GM23338 (cell line): ENCODE results near the gene KRT6A. TPM values are rescaled to one million over a fixed set of nuclear protein-coding genes. Genes with fewer than 3 reads are reported as not detected.

Source experiments
- ATAC-seq: fragments of 200-7000 bp; cut with Tn5 transposase; 3 replicates; pipeline ENCODE4 v1.9.1; 2020
- DNase-seq: peaks from one replicate; pipeline ENCODE4 v3.0.0-alpha.2; 2015; ENCODE audit warnings: low spot score
- H2AFZ ChIP-seq: fragments of 200-600 bp; sonication (generic); 2 replicates; pipeline ENCODE4 v1.8.0; 2016; ENCODE audit warnings: antibody characterized with exemption, mild to moderate bottlenecking, moderate library complexity
- H3F3A ChIP-seq: fragments of 200-600 bp; sonication (generic); replicated peaks from 2 replicates; pipeline ENCODE4 v1.8.0; 2017; ENCODE audit warnings: antibody characterized with exemption, mixed run types, low read depth
- H3K27ac ChIP-seq: fragments of 200-600 bp; sonication (generic); 2 replicates; pipeline ENCODE4 v1.6.1; 2016; ENCODE audit warnings: low read depth
- H3K27me3 ChIP-seq: fragments of 200-600 bp; sonication (generic); 2 replicates; pipeline ENCODE4 v1.8.0; 2016; ENCODE audit warnings: mild to moderate bottlenecking, mixed run types, moderate library complexity; ENCODE audit not compliant: insufficient read depth
- H3K36me3 ChIP-seq: fragments of 200-600 bp; sonication (generic); 2 replicates; pipeline ENCODE4 v1.8.0; 2016; ENCODE audit warnings: mild to moderate bottlenecking; ENCODE audit not compliant: insufficient read depth
- H3K4me1 ChIP-seq: fragments of 200-600 bp; sonication (generic); 2 replicates; pipeline ENCODE4 v1.8.0; 2016; ENCODE audit warnings: mild to moderate bottlenecking, moderate library complexity; ENCODE audit not compliant: insufficient read depth
- H3K4me2 ChIP-seq: fragments of 200-600 bp; sonication (generic); 2 replicates; pipeline ENCODE4 v1.7.1; 2017; ENCODE audit warnings: mixed run types
- H3K4me3 ChIP-seq: fragments of 200-600 bp; sonication (generic); 2 replicates; pipeline ENCODE4 v1.6.1; 2016; ENCODE audit warnings: mixed run types
- H3K79me2 ChIP-seq: fragments of 200-600 bp; sonication (generic); replicated peaks from 2 replicates; pipeline ENCODE4 v1.8.0; 2017; ENCODE audit warnings: mild to moderate bottlenecking; ENCODE audit not compliant: insufficient read depth
- H3K9me2 ChIP-seq: fragments of 200-600 bp; sonication (generic); 2 replicates; pipeline ENCODE4 v1.8.0; 2017; ENCODE audit not compliant: insufficient read depth
- H4K20me1 ChIP-seq: fragments of 200-600 bp; sonication (generic); replicated peaks from 2 replicates; pipeline ENCODE4 v1.8.0; 2017; ENCODE audit warnings: mild to moderate bottlenecking; ENCODE audit not compliant: insufficient read depth
- H3K27ac Mint-ChIP-seq: 2 replicates; pipeline ENCODE4 v1.8.0; 2020; ENCODE audit warnings: inconsistent platforms, mild to moderate bottlenecking, moderate library complexity, mixed read lengths
- H3K27me3 Mint-ChIP-seq: 3 replicates; pipeline ENCODE4 v1.8.0; 2022; ENCODE audit warnings: low read depth, mild to moderate bottlenecking, moderate library complexity, mixed read lengths, inconsistent platforms; ENCODE audit not compliant: insufficient read depth, poor library complexity
- H3K36me3 Mint-ChIP-seq: 3 replicates; pipeline ENCODE4 v1.8.0; 2021; ENCODE audit warnings: low read depth, mild to moderate bottlenecking, inconsistent platforms, moderate library complexity, mixed read lengths
- H3K4me1 Mint-ChIP-seq: 3 replicates; pipeline ENCODE4 v1.8.0; 2020; ENCODE audit warnings: mild to moderate bottlenecking, inconsistent platforms, mixed read lengths
- H3K4me3 Mint-ChIP-seq: 3 replicates; pipeline ENCODE4 v1.8.0; 2021; ENCODE audit warnings: moderate library complexity, mild to moderate bottlenecking, inconsistent platforms, mixed read lengths
- H3K9me3 Mint-ChIP-seq: 3 replicates; pipeline ENCODE4 v1.8.0; 2020; ENCODE audit warnings: moderate library complexity, mild to moderate bottlenecking, inconsistent platforms, mixed read lengths
- CREB1 ChIP-seq: fragments of 250-450 bp; sonication (Bioruptor Pico); IDR thresholded peaks from 2 replicates; pipeline ENCODE4 v1.5.0; 2020; ENCODE audit warnings: low read depth, mild to moderate bottlenecking, moderate library complexity
- EZH2 ChIP-seq: fragments of 200-600 bp; sonication (generic); IDR thresholded peaks from one replicate; pipeline ENCODE4 v1.8.0; 2017; ENCODE audit warnings: antibody characterized with exemption, mild to moderate bottlenecking, low read depth; ENCODE audit not compliant: unreplicated experiment
- EZH2phosphoT487 ChIP-seq: fragments of 200-600 bp; sonication (generic); IDR thresholded peaks from one replicate; pipeline ENCODE4 v1.8.1; 2018; ENCODE audit warnings: antibody characterized with exemption; ENCODE audit not compliant: unreplicated experiment
- JUNB ChIP-seq: IDR thresholded peaks from one replicate; pipeline ENCODE4 v1.6.1; 2016; ENCODE audit warnings: antibody characterized with exemption; ENCODE audit not compliant: unreplicated experiment
- NANOG ChIP-seq: IDR thresholded peaks from 2 replicates; pipeline ENCODE4 v1.6.1; 2016; ENCODE audit warnings: antibody characterized with exemption, borderline replicate concordance
- POLR2AphosphoS5 ChIP-seq: IDR thresholded peaks from 2 replicates; pipeline ENCODE4 v1.6.1; 2016; ENCODE audit warnings: antibody characterized with exemption, low read depth
- STAT1 ChIP-seq: IDR thresholded peaks from one replicate; pipeline ENCODE4 v1.6.1; 2016; ENCODE audit warnings: antibody characterized with exemption; ENCODE audit not compliant: unreplicated experiment
- ZNF114 ChIP-seq: fragments of 250-450 bp; sonication (Bioruptor Pico); IDR thresholded peaks from 2 replicates; pipeline ENCODE4 v1.5.0; 2020; ENCODE audit warnings: mild to moderate bottlenecking, moderate library complexity
- ZNF331 ChIP-seq: fragments of 250-450 bp; sonication (Bioruptor Pico); IDR thresholded peaks from 2 replicates; pipeline ENCODE4 v1.5.0; 2020; ENCODE audit warnings: low read depth, mild to moderate bottlenecking, moderate library complexity
- polyA plus RNA-seq: library from polyadenylated mRNA; unstranded; fragments of >200 nt; fragmentation: Nextera tagmentation; extraction: Ambion mirVana; gene quantifications from 2 replicates; pipeline ENCODE4 v1.2.1, GENCODE V29; 2016
- total RNA-seq: library from RNA; depleted of rRNA; stranded (reverse); fragments of >200 nt; shearing (Covaris generic); gene quantifications from 2 replicates; pipeline ENCODE4 v1.2.3, GENCODE V29; 2014
- TF ChIP-seq, protein P1 (sequence below): IDR thresholded peaks from 2 replicates; pipeline ENCODE4 v1.6.1; 2016; ENCODE audit warnings: antibody characterized with exemption
- TF ChIP-seq, protein P2 (sequence below): IDR thresholded peaks from one replicate; pipeline ENCODE4 v1.6.1; 2018; ENCODE audit warnings: antibody characterized with exemption; ENCODE audit not compliant: unreplicated experiment
- TF ChIP-seq, protein P3 (sequence below): fragments of 250-450 bp; sonication (Bioruptor Pico); IDR thresholded peaks from 2 replicates; pipeline ENCODE4 v1.5.0; 2020; ENCODE audit warnings: mild to moderate bottlenecking, moderate library complexity
- TF ChIP-seq, protein P4 (sequence below), 2 experiments: fragments of 200-600 bp in 1 of 2; sonication (generic) in 1 of 2; conservative IDR thresholded peaks; 2 replicates each; pipeline versions ENCODE4 v1.5.1 to v1.6.1; 2016 to 2017; ENCODE audit warnings: antibody characterized with exemption in 2 of 2, low read depth in 2 of 2, mild to moderate bottlenecking in 2 of 2, moderate library complexity in 1 of 2

Gene KRT6A
- total and polyA plus RNA-seq, 2 experiments from 2014 or later: not detected

DNA sequence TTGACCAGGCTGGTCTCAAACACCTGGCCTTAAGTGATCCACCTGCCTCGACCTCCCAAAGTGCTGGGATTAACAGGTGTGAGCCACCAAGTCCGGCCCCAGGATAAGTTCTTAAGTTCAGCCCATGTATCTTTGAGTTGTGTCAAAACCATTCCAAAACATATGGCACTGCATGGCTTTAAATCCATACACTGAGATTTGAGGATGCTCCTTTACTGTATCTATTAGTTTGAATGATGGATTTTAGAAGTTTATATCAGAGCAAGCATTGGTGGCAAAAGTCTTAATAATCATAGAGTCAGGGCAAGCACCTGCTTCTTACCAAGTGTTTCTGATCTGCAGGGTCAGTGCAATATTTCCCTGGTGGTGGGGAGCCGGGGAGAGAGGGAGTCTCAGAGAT, 47.2 kb downstream of the KRT6A start:
- H3K36me3 Mint-ChIP-seq: no peaks in the 10 kb centered on the region; the same call in 2 of the 3 replicates
- TF ChIP-seq EZH2 (no peak), STAT1 (no peak), CREB1 (CRISPR knock-in tag) (no peak), ZNF331 (CRISPR knock-in tag) (no peak), JUNB (no peak), ZNF114 (CRISPR knock-in tag) (no peak), EZH2phosphoT487 (no peak), NANOG (no peak), POLR2AphosphoS5 (no peak)
- TF ChIP-seq, protein P1, sequence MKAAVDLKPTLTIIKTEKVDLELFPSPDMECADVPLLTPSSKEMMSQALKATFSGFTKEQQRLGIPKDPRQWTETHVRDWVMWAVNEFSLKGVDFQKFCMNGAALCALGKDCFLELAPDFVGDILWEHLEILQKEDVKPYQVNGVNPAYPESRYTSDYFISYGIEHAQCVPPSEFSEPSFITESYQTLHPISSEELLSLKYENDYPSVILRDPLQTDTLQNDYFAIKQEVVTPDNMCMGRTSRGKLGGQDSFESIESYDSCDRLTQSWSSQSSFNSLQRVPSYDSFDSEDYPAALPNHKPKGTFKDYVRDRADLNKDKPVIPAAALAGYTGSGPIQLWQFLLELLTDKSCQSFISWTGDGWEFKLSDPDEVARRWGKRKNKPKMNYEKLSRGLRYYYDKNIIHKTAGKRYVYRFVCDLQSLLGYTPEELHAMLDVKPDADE: no peak
- TF ChIP-seq, protein P2, sequence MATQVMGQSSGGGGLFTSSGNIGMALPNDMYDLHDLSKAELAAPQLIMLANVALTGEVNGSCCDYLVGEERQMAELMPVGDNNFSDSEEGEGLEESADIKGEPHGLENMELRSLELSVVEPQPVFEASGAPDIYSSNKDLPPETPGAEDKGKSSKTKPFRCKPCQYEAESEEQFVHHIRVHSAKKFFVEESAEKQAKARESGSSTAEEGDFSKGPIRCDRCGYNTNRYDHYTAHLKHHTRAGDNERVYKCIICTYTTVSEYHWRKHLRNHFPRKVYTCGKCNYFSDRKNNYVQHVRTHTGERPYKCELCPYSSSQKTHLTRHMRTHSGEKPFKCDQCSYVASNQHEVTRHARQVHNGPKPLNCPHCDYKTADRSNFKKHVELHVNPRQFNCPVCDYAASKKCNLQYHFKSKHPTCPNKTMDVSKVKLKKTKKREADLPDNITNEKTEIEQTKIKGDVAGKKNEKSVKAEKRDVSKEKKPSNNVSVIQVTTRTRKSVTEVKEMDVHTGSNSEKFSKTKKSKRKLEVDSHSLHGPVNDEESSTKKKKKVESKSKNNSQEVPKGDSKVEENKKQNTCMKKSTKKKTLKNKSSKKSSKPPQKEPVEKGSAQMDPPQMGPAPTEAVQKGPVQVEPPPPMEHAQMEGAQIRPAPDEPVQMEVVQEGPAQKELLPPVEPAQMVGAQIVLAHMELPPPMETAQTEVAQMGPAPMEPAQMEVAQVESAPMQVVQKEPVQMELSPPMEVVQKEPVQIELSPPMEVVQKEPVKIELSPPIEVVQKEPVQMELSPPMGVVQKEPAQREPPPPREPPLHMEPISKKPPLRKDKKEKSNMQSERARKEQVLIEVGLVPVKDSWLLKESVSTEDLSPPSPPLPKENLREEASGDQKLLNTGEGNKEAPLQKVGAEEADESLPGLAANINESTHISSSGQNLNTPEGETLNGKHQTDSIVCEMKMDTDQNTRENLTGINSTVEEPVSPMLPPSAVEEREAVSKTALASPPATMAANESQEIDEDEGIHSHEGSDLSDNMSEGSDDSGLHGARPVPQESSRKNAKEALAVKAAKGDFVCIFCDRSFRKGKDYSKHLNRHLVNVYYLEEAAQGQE: no peak
- TF ChIP-seq, protein P3, sequence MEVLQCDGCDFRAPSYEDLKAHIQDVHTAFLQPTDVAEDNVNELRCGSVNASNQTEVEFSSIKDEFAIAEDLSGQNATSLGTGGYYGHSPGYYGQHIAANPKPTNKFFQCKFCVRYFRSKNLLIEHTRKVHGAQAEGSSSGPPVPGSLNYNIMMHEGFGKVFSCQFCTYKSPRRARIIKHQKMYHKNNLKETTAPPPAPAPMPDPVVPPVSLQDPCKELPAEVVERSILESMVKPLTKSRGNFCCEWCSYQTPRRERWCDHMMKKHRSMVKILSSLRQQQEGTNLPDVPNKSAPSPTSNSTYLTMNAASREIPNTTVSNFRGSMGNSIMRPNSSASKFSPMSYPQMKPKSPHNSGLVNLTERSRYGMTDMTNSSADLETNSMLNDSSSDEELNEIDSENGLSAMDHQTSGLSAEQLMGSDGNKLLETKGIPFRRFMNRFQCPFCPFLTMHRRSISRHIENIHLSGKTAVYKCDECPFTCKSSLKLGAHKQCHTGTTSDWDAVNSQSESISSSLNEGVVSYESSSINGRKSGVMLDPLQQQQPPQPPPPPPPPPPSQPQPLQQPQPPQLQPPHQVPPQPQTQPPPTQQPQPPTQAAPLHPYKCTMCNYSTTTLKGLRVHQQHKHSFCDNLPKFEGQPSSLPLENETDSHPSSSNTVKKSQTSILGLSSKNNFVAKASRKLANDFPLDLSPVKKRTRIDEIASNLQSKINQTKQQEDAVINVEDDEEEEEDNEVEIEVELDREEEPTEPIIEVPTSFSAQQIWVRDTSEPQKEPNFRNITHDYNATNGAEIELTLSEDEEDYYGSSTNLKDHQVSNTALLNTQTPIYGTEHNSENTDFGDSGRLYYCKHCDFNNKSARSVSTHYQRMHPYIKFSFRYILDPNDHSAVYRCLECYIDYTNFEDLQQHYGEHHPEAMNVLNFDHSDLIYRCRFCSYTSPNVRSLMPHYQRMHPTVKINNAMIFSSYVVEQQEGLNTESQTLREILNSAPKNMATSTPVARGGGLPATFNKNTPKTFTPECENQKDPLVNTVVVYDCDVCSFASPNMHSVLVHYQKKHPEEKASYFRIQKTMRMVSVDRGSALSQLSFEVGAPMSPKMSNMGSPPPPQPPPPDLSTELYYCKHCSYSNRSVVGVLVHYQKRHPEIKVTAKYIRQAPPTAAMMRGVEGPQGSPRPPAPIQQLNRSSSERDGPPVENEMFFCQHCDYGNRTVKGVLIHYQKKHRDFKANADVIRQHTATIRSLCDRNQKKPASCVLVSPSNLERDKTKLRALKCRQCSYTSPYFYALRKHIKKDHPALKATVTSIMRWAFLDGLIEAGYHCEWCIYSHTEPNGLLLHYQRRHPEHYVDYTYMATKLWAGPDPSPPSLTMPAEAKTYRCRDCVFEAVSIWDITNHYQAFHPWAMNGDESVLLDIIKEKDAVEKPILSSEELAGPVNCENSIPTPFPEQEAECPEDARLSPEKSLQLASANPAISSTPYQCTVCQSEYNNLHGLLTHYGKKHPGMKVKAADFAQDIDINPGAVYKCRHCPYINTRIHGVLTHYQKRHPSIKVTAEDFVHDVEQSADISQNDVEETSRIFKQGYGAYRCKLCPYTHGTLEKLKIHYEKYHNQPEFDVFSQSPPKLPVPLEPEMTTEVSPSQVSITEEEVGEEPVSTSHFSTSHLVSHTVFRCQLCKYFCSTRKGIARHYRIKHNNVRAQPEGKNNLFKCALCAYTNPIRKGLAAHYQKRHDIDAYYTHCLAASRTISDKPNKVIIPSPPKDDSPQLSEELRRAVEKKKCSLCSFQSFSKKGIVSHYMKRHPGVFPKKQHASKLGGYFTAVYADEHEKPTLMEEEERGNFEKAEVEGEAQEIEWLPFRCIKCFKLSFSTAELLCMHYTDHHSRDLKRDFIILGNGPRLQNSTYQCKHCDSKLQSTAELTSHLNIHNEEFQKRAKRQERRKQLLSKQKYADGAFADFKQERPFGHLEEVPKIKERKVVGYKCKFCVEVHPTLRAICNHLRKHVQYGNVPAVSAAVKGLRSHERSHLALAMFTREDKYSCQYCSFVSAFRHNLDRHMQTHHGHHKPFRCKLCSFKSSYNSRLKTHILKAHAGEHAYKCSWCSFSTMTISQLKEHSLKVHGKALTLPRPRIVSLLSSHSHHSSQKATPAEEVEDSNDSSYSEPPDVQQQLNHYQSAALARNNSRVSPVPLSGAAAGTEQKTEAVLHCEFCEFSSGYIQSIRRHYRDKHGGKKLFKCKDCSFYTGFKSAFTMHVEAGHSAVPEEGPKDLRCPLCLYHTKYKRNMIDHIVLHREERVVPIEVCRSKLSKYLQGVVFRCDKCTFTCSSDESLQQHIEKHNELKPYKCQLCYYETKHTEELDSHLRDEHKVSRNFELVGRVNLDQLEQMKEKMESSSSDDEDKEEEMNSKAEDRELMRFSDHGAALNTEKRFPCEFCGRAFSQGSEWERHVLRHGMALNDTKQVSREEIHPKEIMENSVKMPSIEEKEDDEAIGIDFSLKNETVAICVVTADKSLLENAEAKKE: no peak
- TF ChIP-seq, protein P4, sequence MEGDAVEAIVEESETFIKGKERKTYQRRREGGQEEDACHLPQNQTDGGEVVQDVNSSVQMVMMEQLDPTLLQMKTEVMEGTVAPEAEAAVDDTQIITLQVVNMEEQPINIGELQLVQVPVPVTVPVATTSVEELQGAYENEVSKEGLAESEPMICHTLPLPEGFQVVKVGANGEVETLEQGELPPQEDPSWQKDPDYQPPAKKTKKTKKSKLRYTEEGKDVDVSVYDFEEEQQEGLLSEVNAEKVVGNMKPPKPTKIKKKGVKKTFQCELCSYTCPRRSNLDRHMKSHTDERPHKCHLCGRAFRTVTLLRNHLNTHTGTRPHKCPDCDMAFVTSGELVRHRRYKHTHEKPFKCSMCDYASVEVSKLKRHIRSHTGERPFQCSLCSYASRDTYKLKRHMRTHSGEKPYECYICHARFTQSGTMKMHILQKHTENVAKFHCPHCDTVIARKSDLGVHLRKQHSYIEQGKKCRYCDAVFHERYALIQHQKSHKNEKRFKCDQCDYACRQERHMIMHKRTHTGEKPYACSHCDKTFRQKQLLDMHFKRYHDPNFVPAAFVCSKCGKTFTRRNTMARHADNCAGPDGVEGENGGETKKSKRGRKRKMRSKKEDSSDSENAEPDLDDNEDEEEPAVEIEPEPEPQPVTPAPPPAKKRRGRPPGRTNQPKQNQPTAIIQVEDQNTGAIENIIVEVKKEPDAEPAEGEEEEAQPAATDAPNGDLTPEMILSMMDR (conservative IDR thresholded peaks at IDR 0.05; ENCODE audit: low read depth in 2 of 2): no peak
- H3K4me3 Mint-ChIP-seq: no peak overlapping the region
- Histone ChIP-seq H3K79me2 (no peaks in the 10 kb centered on the region), H3K9me2 (no peaks in the 10 kb centered on the region), H3K4me3 (no peak overlapping the region), H3K27me3 (no peaks in the 10 kb centered on the region), H4K20me1 (no peaks in the 10 kb centered on the region), H3K4me1 (peaks cover 5% of the 10 kb centered on the region; the same call in 1 of the 2 replicates), H2AFZ (no peak overlapping the region), H3K4me2 (no peak overlapping the region), H3K27ac (no peak overlapping the region), H3F3A (no peaks in the 10 kb centered on the region), H3K36me3 (no peaks in the 10 kb centered on the region)
- H3K9me3 Mint-ChIP-seq: no peaks in the 10 kb centered on the region; the same call in 1 of the 3 replicates
- DNase-seq (no peak), ATAC-seq (no peak)
- peaks cover 2% of the 10 kb centered on the region for H3K27me3 Mint-ChIP-seq
- peaks cover 17% of the 10 kb centered on the region for H3K4me1 Mint-ChIP-seq
- H3K27ac Mint-ChIP-seq: no peak overlapping the region
